Measurements from ENCODE around the gene ELMOD2.

Gene ELMOD2

GRCh38 chr4:140557831-140558435 is 34.0 kb downstream of the ELMOD2 start:
- TF ChIP-seq ZNF274 (IDR thresholded peaks at IDR 0.05; ENCODE audit: low read depth, low read length): no peak

GRCh38 chr4:140559696-140560095 is 35.7 kb downstream of the ELMOD2 start:
- no peak for TF ChIP-seq ZNF274 (IDR thresholded peaks at IDR 0.05; ENCODE audit: low read depth, low read length)
- no peak overlapping the region for H3K4me3 ChIP-seq (ENCODE audit: low read length)

More at GRCh38 chr4:140557831-140558435, 34.0 kb downstream of the ELMOD2 start:
- no peak overlapping the region for H3K4me3 ChIP-seq (ENCODE audit: low read length)

DNA sequence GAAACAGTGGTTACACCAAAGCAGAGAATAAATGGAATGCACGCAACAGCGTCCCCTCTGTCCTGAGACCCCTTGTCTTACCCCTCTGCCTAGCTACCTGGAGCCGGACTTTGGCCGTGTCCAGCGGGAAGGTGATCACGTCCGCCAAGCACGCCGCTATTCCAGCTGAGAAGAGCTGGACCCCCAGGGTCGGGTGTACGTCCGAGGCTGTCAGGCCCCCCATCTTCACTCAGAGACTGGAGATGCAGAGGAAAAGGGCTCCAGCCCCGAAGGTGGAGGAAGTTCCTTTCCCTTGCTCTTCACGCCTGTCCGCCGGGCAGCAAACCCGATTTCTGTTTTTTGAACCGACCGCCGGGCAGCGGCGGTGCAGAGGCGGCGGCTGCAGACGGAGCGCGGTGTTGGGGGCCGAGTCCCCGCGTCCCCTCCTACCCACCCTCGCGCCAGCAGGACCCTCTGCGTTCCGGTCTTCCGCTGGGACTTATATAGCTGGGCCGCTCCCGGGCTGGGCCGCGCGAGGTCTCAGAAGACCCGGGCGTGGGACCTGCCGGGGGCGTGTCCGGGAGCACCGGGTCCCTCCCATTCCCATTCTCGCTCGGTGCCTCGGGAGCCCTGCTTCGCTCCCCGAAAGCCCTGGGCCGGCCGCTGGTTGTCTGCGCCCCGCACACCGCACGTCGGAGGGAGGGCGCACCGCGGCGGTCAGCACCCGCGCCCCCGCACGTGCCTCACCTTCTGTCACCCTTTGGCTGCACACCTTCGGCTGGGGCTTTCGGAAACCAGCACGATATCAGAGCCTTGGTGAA is 44.7 kb downstream of the ELMOD2 start, which contains the start of gene UCP1:
Gene UCP1 (minus strand): TSS at position 455 of the 800 bp plus-strand sequence. CDS start 232 bp downstream, at position 223.
- H3K4me3 ChIP-seq (ENCODE audit: low read length): no peak within 1 kb of the TSS; the same call in 1 of the 2 replicates
- no peak for TF ChIP-seq ZNF274 (IDR thresholded peaks at IDR 0.05; ENCODE audit: low read depth, low read length)

DNA sequence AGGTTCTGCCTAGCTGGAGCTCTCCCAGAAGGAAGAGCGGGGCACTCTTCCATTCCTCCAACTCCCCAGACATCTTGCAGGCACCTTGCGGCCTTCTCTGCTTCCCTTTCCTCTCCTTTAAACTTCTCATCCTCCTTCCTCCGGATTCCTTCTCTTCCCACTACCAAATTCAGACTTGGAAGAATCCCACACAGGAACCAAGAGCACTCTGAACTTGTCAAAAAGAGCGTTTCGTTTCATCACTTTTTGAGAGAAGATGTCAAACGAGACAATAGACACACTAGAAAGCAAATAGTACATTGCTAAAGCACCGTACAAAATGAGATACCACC is 45.3 kb downstream of the ELMOD2 start:
- no peak overlapping the region; the same call in 1 of the 2 replicates for H3K4me3 ChIP-seq (ENCODE audit: low read length)
- TF ChIP-seq ZNF274 (IDR thresholded peaks at IDR 0.05; ENCODE audit: low read depth, low read length): no peak

DNA sequence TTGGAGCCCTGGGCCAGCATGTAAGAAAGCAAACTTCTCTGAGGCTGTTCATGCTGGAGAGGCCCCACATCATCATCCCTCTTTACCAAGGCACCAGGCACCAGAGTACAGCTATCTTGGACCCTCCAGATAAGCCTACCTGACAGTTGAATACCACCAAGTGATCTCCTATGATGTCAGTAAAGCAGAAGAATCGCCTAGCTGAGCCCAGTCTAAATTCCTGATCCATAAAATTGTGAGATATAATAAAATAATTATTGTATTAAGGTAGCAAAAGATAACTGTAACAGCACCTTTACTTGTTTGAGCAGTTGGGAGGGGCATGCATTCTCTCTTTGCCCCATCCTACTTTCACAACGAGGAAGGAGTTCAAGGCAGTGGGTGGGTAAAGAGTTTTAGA is 47.7 kb downstream of the ELMOD2 start:
- no peak for TF ChIP-seq ZNF274 (IDR thresholded peaks at IDR 0.05; ENCODE audit: low read depth, low read length)
- H3K4me3 ChIP-seq (ENCODE audit: low read length): no peak overlapping the region

GRCh38 chr4:140575489-140575888 is 51.5 kb downstream of the ELMOD2 start:
- TF ChIP-seq ZNF274 (IDR thresholded peaks at IDR 0.05; ENCODE audit: low read depth, low read length): no peak
- H3K4me3 ChIP-seq (ENCODE audit: low read length): no peak overlapping the region

- H3K4me3 ChIP-seq (ENCODE audit: low read length): no peak overlapping the region
- no peak for TF ChIP-seq ZNF274 (IDR thresholded peaks at IDR 0.05; ENCODE audit: low read depth, low read length)
Measured at GRCh38 chr4:140579278-140579677, 55.3 kb downstream of the ELMOD2 start.

GRCh38 chr4:140581078-140581477 is 57.1 kb downstream of the ELMOD2 start:
- TF ChIP-seq ZNF274 (IDR thresholded peaks at IDR 0.05; ENCODE audit: low read depth, low read length): no peak
- no peak overlapping the region for H3K4me3 ChIP-seq (ENCODE audit: low read length)

GRCh38 chr4:140584439-140584838 is 60.5 kb downstream of the ELMOD2 start:
- H3K4me3 ChIP-seq (ENCODE audit: low read length): no peak overlapping the region
- TF ChIP-seq ZNF274 (IDR thresholded peaks at IDR 0.05; ENCODE audit: low read depth, low read length): no peak

DNA sequence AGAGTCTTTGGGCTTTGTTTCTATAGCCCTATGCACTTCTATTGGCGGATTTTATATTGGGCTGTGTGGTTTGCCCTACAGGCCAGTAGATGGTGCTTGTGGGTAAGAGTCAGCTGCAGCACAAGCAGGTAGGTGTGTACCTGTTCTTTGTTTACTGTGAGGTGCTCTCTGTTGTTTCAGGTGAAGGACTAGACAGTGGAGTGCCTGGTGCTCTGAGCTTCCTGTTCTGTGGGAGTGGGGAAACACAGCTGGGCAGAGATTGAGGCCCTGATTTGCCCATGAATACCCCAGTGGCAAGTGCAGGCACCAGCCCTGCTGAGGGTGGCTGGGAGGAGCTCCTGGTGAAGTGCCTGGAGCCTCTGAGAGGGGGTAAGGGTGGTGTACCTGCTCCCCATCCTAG is 71.1 kb downstream of the ELMOD2 start:
- no peak for TF ChIP-seq ZNF274 (IDR thresholded peaks at IDR 0.05; ENCODE audit: low read depth, low read length)
- no peak overlapping the region for H3K4me3 ChIP-seq (ENCODE audit: low read length)

- no peak for TF ChIP-seq ZNF274 (IDR thresholded peaks at IDR 0.05; ENCODE audit: low read depth, low read length)
Measured at GRCh38 chr4:140600408-140600807, 76.4 kb downstream of the ELMOD2 start.

GRCh38 chr4:140602714-140603113 is 78.7 kb downstream of the ELMOD2 start:
- no peak for TF ChIP-seq ZNF274 (IDR thresholded peaks at IDR 0.05; ENCODE audit: low read depth, low read length)
- H3K4me3 ChIP-seq (ENCODE audit: low read length): no peak overlapping the region

More at GRCh38 chr4:140600408-140600807, 76.4 kb downstream of the ELMOD2 start:
- H3K4me3 ChIP-seq (ENCODE audit: low read length): no peak overlapping the region

DNA sequence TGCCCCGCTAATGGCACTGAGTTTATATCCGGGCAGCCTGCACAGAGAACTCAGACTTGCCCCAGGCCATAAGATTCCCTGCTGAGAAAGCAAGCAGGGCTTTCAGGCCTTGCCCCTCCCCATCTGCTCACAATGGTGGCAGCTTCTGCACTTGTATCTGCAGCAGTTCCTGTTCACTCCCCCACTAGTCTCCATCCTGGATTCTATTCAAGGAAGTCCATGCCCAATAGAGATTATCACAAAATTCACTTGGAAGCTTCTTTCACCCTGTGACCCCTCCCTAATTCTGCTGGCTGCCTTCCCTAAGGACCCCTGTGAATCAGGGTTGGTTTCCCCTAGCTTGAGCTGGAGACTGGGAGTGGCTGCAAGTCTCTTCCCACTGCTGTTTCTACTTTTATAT is 79.3 kb downstream of the ELMOD2 start:
- no peak overlapping the region for H3K4me3 ChIP-seq (ENCODE audit: low read length)
- TF ChIP-seq ZNF274 (IDR thresholded peaks at IDR 0.05; ENCODE audit: low read depth, low read length): no peak

All from GM08714 (cell line).